ENCODE results near the gene TVP23A. TPM values are rescaled to one million over a fixed set of nuclear protein-coding genes. Genes with fewer than 3 reads are reported as not detected.

TVP23A gene
- total RNA-seq, 6 experiments from 2014 or later: not detected

DNA sequence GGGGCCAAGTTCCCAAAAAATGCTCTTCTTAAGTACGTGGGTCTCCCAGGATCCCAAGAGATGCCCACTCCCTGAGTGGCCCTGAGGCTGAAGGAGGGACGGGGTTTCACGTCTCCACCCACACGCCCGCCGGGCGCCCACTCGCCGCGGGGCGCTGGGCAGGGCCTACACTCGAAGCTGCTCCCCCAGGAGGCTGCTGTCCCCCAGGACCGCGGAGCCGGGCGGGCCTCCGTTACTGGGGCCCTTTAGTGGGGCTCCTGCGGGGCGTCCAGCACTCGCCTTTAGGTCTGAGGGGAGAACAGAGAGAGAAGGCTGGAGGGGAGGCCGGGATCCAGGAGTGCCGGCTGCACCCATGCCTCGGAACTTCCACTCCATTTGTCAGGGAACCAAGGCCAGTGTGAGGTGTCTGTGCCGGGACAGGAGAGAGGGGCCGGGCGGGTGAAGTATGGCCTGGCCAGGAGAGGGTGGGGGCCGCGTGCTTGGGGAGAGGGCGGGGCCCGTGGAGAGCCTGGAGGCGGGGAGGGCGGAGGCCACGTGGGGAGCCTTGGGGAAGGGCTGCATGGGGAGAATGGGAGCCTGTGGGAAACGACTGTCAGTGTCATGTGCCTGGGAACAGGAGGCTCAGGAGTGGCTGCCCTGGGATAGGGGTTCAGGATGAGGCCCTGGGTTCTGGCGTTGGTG, 56.1 kb downstream of the TVP23A start:
- Mint-ChIP-seq H3K27ac (no peak overlapping the region), H3K4me1 (ENCODE audit: low read depth) (peaks cover 5% of the 10 kb centered on the region; the same call in 1 of the 2 replicates), H3K9me3 (no peaks in the 10 kb centered on the region), H3K4me3 (no peak overlapping the region), H3K36me3 (ENCODE audit: low read depth) (peaks cover 29% of the 10 kb centered on the region), H3K27me3 (ENCODE audit: insufficient read depth) (peaks cover 2% of the 10 kb centered on the region; the same call in 1 of the 2 replicates)
- no peak for DNase-seq
- TF ChIP-seq, protein P1, sequence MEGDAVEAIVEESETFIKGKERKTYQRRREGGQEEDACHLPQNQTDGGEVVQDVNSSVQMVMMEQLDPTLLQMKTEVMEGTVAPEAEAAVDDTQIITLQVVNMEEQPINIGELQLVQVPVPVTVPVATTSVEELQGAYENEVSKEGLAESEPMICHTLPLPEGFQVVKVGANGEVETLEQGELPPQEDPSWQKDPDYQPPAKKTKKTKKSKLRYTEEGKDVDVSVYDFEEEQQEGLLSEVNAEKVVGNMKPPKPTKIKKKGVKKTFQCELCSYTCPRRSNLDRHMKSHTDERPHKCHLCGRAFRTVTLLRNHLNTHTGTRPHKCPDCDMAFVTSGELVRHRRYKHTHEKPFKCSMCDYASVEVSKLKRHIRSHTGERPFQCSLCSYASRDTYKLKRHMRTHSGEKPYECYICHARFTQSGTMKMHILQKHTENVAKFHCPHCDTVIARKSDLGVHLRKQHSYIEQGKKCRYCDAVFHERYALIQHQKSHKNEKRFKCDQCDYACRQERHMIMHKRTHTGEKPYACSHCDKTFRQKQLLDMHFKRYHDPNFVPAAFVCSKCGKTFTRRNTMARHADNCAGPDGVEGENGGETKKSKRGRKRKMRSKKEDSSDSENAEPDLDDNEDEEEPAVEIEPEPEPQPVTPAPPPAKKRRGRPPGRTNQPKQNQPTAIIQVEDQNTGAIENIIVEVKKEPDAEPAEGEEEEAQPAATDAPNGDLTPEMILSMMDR (IDR thresholded peaks at IDR 0.05): no peak

DNA sequence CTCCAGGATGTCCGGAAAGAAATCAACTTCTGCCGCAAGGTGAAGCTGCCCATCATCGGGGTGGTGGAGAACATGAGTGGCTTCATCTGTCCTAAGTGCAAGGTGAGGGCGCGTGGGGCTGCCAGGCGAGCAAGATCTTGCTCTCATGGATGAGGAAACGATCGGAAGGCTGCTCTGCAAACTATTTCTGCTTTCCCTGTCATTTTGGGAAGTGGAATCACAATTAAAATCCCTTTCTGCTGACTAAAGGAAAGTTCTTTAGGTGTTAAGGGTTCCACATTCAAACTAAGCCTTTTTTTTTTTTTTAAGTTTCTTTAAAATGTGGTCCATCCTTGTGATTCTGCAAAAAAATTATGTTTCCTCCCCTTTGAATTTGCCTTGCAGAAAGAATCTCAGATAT, 57.2 kb downstream of the TVP23A start:
- 0 out of 2 replicates have a peak, but pooled peaks cover 2% of the 10 kb centered on the region for H3K27me3 Mint-ChIP-seq (ENCODE audit: insufficient read depth)
- peaks cover 29% of the 10 kb centered on the region for H3K36me3 Mint-ChIP-seq (ENCODE audit: low read depth)
- TF ChIP-seq, protein P1 (IDR thresholded peaks at IDR 0.05): no peak
- H3K9me3 Mint-ChIP-seq: no peaks in the 10 kb centered on the region
- H3K4me1 Mint-ChIP-seq (ENCODE audit: low read depth): peaks cover 5% of the 10 kb centered on the region; the same call in 1 of the 2 replicates
- no peak for DNase-seq
- no peak overlapping the region for H3K27ac Mint-ChIP-seq
- no peak overlapping the region for H3K4me3 Mint-ChIP-seq

DNA sequence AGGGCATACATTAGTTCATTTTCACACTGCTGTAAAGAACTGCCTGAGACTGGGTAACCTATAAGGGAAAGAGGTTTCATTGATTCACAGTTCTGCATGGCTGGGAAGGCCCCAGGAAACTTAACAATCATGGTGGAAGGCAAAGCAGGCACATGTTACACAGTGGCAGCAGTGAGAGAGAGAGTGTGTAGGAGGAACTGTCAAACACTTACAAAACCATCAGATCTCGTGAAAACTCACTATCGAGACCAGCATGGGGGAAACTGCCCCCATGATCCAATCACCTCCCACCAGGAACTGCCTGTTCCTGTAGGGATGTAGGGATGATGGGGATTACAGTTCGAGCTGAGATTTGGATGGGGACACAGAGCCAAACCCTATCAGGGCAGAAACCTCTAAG, 57.7 kb downstream of the TVP23A start:
- Mint-ChIP-seq H3K9me3 (no peaks in the 10 kb centered on the region), H3K4me3 (no peak overlapping the region), H3K27ac (no peak overlapping the region), H3K36me3 (ENCODE audit: low read depth) (peaks cover 29% of the 10 kb centered on the region), H3K27me3 (ENCODE audit: insufficient read depth) (0 out of 2 replicates have a peak, but pooled peaks cover 2% of the 10 kb centered on the region), H3K4me1 (ENCODE audit: low read depth) (peaks cover 6% of the 10 kb centered on the region; the same call in 1 of the 2 replicates)
- TF ChIP-seq, protein P1 (IDR thresholded peaks at IDR 0.05): no peak
- DNase-seq: no peak

DNA sequence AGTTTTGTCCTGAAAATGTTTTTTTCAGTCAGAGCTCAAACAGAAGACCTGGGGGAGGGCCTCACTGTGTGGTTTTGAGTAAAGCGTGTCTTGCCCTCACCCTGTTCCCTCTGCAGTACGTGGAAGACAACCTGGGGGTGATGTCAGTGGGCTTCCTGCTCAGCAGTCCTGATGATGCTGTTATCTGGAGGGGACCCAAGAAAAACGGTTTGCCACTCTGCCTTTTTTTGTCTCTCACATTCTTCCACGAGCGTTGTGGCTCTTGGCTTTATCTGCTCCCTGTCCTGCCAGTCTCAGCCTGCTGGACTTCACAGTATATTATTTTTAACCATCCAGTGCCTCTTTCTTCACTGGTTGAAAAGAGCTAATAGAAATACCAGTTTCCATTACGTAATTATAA, 62.0 kb downstream of the TVP23A start:
- TF ChIP-seq, protein P1 (IDR thresholded peaks at IDR 0.05): no peak
- no peaks in the 10 kb centered on the region for H3K27me3 Mint-ChIP-seq (ENCODE audit: insufficient read depth)
- H3K9me3 Mint-ChIP-seq: no peaks in the 10 kb centered on the region
- peaks cover 17% of the 10 kb centered on the region for H3K36me3 Mint-ChIP-seq (ENCODE audit: low read depth)
- no peak overlapping the region for H3K27ac Mint-ChIP-seq
- peaks cover 17% of the 10 kb centered on the region for H3K4me1 Mint-ChIP-seq (ENCODE audit: low read depth)
- DNase-seq: no peak
- no peak overlapping the region for H3K4me3 Mint-ChIP-seq

DNA sequence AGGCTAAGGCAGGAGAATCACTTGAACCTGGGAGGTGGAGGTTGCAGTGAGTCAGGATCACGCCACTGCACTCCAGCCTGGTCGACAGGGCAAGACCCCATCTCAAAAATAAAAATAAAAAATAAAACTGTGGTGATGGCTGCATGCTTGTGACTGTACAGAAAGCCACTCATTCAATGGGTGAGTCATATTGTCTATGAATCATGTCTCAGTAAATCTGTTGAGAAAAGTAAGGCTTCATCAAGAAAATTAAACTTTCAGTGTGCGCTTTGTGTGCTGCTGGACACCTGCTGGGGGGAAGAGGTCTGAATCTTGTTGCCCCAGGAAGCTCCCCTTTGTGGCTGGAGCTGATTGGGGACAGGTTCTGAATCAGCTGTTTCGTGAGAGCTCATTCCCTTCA, 63.7 kb downstream of the TVP23A start:
- Mint-ChIP-seq H3K36me3 (ENCODE audit: low read depth) (peaks cover 10% of the 10 kb centered on the region), H3K9me3 (no peaks in the 10 kb centered on the region), H3K27ac (peak overlapping the region; percentile 43), H3K4me1 (ENCODE audit: low read depth) (peaks cover 17% of the 10 kb centered on the region), H3K4me3 (no peak overlapping the region), H3K27me3 (ENCODE audit: insufficient read depth) (no peaks in the 10 kb centered on the region)
- peak; percentile 57 for DNase-seq
- TF ChIP-seq, protein P1 (IDR thresholded peaks at IDR 0.05): no peak; the same call in 1 of the 2 replicates

Measured in HFFc6 (cell line).